GM19043 (cell line): Measurements from ENCODE around the gene SERINC5.
"Not testable (repeated sequence)": the region's sequence is repeated elsewhere in the genome, so short reads cannot be mapped to it uniquely, and the experiment has no call there.

Experiments
- ATAC-seq: cut with Tn5 transposase; IDR thresholded peaks from one replicate; pipeline ENCODE4 v1.9.1; 2021; ENCODE audit warnings: low read depth; ENCODE audit not compliant: unreplicated experiment

SERINC5 gene

DNA sequence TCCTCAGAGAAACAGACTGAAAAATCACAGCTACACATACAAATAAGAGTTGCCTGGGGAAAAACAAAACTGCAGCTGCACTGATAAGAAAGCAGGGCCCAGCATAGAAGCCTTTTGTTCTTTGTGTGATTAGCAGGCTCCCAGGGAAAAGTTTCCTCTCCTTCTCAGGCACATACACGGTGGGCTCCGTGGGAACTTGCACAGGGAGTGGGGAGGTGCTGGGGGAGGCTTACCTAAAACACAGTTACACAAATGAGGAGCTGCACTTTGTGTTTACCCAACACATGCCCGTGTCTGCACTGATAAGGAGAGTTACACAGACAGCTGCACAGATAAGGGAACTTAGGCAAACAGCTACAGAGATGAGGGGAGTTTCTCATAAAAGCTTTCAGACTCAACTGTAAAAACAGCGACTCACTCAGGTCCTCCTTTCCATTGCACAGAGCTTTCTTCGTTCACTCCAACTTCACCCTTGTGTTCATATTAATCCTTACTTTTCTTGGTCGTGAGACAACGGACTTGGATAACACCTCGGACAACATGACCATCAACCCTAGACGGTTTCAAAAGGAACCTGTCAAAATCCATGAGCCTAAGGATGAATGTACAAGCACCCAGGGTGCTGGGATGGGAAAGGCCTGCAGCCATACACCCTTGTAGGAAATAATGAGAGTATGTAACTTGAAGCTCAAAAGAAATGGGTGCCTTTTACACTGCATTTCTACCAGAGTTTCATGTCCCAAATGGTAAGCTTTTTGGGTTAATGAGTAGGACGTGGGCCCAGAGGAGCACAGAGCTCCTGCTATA lies 50.8 kb downstream of the SERINC5 start:
- ATAC-seq = no peak

DNA sequence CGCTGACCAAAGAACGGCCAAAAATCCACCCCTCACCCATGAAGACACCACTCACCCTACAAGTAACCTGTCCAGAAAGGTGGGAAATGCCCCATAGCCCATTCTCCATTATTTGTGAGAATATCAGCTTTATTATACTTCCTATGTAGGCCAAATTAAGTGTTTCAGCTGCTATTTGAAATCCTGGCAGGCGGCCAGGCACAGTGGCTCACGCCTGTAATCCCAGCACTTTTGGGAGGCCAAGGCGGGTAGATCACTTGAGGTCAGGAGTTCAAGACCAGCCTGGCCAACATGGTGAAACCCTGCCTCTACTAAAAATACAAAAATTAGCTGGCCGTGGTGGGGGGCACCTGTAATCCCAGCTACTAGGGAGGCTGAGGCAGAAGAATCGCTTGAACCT lies 54.1 kb downstream of the SERINC5 start:
- not testable (repeated sequence) for ATAC-seq

- ATAC-seq = no peak
These were observed 56.9 kb downstream of the SERINC5 start for GRCh38 chr5:80198920-80199319.

- no peak for ATAC-seq
These were observed 57.4 kb downstream of the SERINC5 start for GRCh38 chr5:80198399-80198798.

- ATAC-seq = no peak
These were observed 59.9 kb downstream of the SERINC5 start for GRCh38 chr5:80195837-80196400.

DNA sequence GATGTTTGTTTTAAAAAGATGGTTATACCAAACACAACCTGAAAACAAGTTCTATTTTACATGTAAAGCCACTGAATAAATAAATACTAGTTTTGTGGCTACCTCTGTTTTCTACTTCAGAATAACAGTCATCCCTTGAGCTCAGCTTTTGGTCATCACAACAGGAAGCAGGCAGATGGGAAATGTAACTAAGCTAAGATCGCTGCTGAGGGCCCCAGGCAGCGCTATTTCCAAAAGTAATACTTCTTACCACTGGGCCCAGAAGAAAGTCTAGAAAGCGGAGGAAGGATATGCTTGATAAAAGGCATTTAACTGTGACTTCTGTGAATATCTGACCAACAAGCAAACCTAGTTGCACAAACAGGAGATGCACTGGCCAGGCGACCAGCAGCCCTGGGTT lies 61.4 kb downstream of the SERINC5 start:
- ATAC-seq = no peak

DNA sequence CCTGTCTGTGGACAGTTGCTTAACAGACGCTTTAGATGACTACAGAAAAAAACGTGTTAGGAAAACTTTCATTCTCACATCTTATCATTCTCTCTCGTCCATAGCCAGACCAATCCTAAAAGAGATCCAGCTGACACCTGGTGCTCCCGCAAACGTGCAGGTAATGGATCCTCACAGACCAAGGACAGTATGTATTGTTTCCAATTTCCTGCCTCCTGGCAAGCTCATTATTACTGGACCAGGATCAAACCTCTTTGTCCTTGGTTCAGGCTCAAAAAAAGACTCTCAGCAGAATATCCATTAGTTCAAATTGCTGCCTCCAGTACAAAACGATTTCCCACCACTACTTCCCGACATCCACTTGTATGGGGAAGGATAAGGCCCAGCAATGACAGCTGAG lies 62.4 kb downstream of the SERINC5 start:
- ATAC-seq = no peak

DNA sequence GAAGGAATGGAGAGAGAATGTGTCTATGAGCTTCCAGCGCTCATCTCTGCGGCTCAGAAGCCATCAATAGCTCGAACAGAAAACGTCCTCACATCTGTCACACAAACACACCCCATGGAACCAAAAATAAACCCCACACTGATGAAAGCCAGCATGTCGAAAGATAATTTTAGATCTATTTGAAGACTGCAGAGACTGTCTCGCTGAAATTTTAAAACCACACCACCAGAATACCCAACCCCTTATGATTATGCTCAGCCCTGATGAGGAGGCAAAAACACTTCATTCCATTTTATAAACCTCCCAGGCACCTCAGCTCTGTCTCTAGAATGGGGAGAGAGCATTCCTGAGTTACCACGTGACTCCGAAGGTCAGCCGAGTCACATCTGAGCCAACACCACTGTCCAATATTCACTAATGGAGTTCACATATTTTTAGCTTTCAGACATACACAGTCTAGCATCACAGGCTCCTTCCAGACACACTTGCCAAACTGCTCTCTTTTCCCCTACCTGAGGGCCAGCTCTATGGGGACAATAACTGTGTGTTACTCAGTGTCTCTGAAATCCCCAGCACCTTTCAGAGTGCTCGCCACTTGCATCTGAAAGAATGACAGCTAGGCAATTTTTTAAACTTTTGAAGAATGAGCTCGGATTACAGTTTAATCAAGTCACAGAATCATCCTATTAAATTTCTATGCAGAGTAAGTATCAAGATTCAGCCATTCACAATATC lies 63.2 kb downstream of the SERINC5 start:
- no peak for ATAC-seq

- ATAC-seq = no peak
These were observed 63.9 kb downstream of the SERINC5 start for GRCh38 chr5:80191991-80192398.

- no peak for ATAC-seq
These were observed 64.5 kb downstream of the SERINC5 start for GRCh38 chr5:80191397-80191796.

GRCh38 chr5:80190960-80191359 lies 64.9 kb downstream of the SERINC5 start:
- ATAC-seq = no peak

DNA sequence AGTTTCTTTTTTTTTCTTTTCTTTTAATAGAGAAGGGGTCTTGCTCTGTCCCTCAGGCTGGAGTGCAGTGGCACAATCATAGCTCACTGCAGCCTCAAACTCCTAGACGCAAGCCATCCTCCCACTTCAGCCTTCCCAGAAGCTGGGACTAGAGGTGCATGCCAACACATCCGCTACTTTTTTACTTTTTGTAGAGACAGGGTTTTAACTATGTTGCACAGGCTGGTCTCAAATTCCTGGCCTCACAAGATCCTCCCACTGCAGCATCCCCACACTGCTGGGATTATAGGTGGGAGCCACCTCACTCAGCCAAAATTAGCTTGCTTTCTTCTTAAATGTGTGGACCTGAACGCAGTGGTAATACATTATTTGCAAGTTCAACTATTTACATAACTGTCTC lies 66.1 kb downstream of the SERINC5 start:
- no peak for ATAC-seq

GRCh38 chr5:80189201-80189600 lies 66.6 kb downstream of the SERINC5 start:
- no peak for ATAC-seq

GRCh38 chr5:80187421-80188090 lies 68.3 kb downstream of the SERINC5 start:
- no peak for ATAC-seq

GRCh38 chr5:80185535-80185934 lies 70.3 kb downstream of the SERINC5 start:
- not testable (repeated sequence) for ATAC-seq

DNA sequence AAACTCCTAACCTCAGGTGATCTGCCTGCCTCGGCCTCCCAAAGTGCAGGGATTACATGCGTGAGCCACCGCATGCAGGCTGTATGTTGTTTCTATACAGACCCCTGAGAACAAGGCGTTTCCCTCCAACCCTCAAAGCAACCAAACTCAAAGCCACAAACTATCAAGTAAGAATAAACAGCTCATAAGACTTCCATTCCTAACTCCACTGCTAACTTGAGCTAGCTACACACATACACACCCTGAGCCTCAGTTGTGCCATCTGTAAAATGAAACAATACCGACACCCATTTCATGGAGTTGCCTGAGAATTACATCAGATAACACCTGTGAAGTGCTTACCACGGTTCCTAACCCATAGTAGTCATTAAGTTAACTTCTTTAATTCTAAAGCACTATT lies 70.8 kb downstream of the SERINC5 start:
- ATAC-seq = no peak

GRCh38 chr5:80184235-80185023 lies 71.4 kb downstream of the SERINC5 start:
- ATAC-seq = no peak

DNA sequence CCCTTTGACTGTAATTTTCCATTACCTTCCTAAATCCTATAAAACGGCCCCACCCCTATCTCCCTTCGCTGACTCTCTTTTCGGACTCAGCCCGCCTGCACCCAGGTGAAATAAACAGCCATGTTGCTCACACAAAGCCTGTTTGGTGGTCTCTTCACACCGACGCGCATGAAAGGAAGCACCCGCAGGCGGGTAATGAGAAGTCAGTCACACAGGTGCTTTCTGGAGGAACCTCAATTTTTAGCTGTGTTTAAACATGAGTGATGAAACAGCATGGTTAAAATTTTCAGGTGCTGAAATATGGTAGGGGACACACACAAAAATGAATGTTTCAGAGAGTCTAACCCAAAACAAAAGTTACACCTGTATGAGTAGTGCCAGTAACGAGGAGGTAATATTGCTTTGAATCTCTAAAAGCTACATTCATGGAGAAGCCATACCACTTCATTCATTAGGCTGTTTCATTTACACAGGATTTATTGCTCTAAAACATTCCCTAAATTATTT lies 72.1 kb downstream of the SERINC5 start:
- not testable (repeated sequence) for ATAC-seq

GRCh38 chr5:80182809-80183580 lies 72.9 kb downstream of the SERINC5 start:
- ATAC-seq = no peak
